PC-3 (cell line): ENCODE results near the gene MAP1B. TPM values are rescaled to one million over a fixed set of nuclear protein-coding genes. Genes with fewer than 3 reads are reported as not detected.

ENCODE experiments used
- ATAC-seq: fragments of 200-7000 bp; cut with Tn5 transposase; 2 replicates; pipeline ENCODE4 v1.9.1; 2020; ENCODE audit warnings: mild to moderate bottlenecking, moderate library complexity
- BruUV-seq: library from RNA; stranded (reverse); fragments of 400-500 nt; replicated peaks from 2 replicates; lab custom pipeline; 2021; lab: Mats Ljungman, UMichigan
- CTCF ChIA-PET: fragments of 300-600 bp; sonication (Branson Sonifier 250); formaldehyde crosslinking; loops from one replicate; lab custom pipeline; 2022; ENCODE audit warnings: antibody characterized with exemption; lab: Charles Lee
- POLR2A ChIA-PET: fragments of 300-600 bp; sonication (Branson Sonifier 250); formaldehyde crosslinking; loops from one replicate; lab custom pipeline; 2022; ENCODE audit warnings: antibody characterized with exemption; ENCODE audit not compliant: unreplicated experiment; lab: Charles Lee
- DNase-seq: peaks from one replicate; pipeline ENCODE4 v3.0.0-alpha.2; 2015
- H2AFZ ChIP-seq: fragments of 300-600 bp; sonication (generic); 2 replicates; pipeline ENCODE4 v1.6.0; 2016; ENCODE audit warnings: antibody characterized with exemption, low read length
- H3F3A ChIP-seq: fragments of 300-600 bp; sonication (generic); one replicate; pipeline ENCODE4 v1.6.0; 2017; ENCODE audit warnings: antibody characterized with exemption, low read length, control low read depth, mild to moderate bottlenecking; ENCODE audit not compliant: unreplicated experiment
- H3K27ac ChIP-seq: fragments of 300-600 bp; sonication (generic); 2 replicates; pipeline ENCODE4 v1.5.1; 2016; ENCODE audit warnings: mild to moderate bottlenecking, low read length
- H3K27me3 ChIP-seq: fragments of 300-600 bp; sonication (generic); 2 replicates; pipeline ENCODE4 v1.6.1; 2016; ENCODE audit warnings: low read length, mixed read lengths
- H3K36me3 ChIP-seq: fragments of 300-600 bp; sonication (generic); 2 replicates; pipeline ENCODE4 v1.6.1; 2016; ENCODE audit warnings: low read depth, mixed run types, low read length, mixed read lengths
- H3K4me1 ChIP-seq: fragments of 300-600 bp; sonication (generic); 2 replicates; pipeline ENCODE4 v1.5.1; 2016; ENCODE audit warnings: low read length; ENCODE audit not compliant: insufficient read depth
- H3K4me2 ChIP-seq: fragments of 300-600 bp; sonication (generic); 2 replicates; pipeline ENCODE4 v1.6.0; 2016; ENCODE audit warnings: low read length
- H3K4me3 ChIP-seq: fragments of 300-600 bp; sonication (generic); 2 replicates; pipeline ENCODE4 v1.5.1; 2016; ENCODE audit warnings: mild to moderate bottlenecking, low read length, mixed read lengths
- H3K79me2 ChIP-seq: fragments of 300-600 bp; sonication (generic); 2 replicates; pipeline ENCODE4 v1.6.1; 2017; ENCODE audit warnings: low read length, mixed read lengths
- H3K9ac ChIP-seq: fragments of 300-600 bp; sonication (generic); 2 replicates; pipeline ENCODE4 v1.6.0; 2016; ENCODE audit warnings: mild to moderate bottlenecking, low read length
- H3K9me2 ChIP-seq: fragments of 300-600 bp; sonication (generic); replicated peaks from 2 replicates; pipeline ENCODE4 v1.6.1; 2016; ENCODE audit warnings: mixed run types, low read length, mixed read lengths
- H3K9me3 ChIP-seq: fragments of 300-600 bp; sonication (generic); 2 replicates; pipeline ENCODE4 v1.6.1; 2016; ENCODE audit warnings: low read length, mixed read lengths
- H4K20me1 ChIP-seq: fragments of 300-600 bp; sonication (generic); 2 replicates; pipeline ENCODE4 v1.6.1; 2016; ENCODE audit warnings: low read length, mixed read lengths
- EZH2 ChIP-seq: fragments of 300-600 bp; sonication (generic); IDR thresholded peaks from one replicate; pipeline ENCODE4 v1.6.1; 2017; ENCODE audit warnings: antibody characterized with exemption, mild to moderate bottlenecking, low read length; ENCODE audit not compliant: unreplicated experiment
- EZH2phosphoT487 ChIP-seq: fragments of 300-600 bp; sonication (generic); IDR thresholded peaks from 2 replicates; pipeline ENCODE4 v1.6.1; 2018; ENCODE audit warnings: mild to moderate bottlenecking, antibody characterized with exemption, low read length, borderline replicate concordance
- intact Hi-C: fragments of 100-400 bp; cut with micrococcal nuclease; formaldehyde crosslinking; loops from 2 replicates; pipeline ENCODE4 v1.9.0; 2023
- total RNA-seq: library from RNA; depleted of rRNA; stranded (reverse); fragments of >200 nt; gene quantifications from 2 replicates; pipeline ENCODE4 v1.2.3, GENCODE V29; 2014
- TF ChIP-seq, protein P1 (sequence below): fragments of 300-600 bp; sonication (generic); conservative IDR thresholded peaks from 2 replicates; pipeline ENCODE4 v1.5.1; 2017; ENCODE audit warnings: antibody characterized with exemption, low read depth, mild to moderate bottlenecking, low read length

Gene MAP1B
- total RNA-seq, 1 experiment from 2014 or later, result 12.8 TPM

DNA sequence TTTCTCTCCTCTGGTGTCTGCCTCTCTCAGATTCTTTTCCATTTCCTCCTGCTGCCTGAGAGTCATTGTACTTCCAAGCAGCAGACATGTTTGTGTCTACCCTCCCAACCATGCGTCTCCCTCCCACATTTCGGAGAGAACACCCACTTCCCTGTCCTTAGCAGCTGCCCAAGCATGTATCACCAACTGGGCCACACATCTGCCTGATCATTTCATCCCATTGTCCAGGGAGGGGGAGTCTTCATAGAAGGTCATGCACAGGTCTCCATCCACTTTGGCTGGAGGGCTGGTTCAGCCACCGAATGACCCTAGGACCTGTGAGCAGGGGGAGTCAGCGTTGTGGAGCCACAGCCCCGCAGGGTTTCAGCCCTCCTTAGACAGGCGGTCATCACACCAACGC is 75.4 kb downstream of the MAP1B start:
- Histone ChIP-seq H3K36me3 (no peaks in the 10 kb centered on the region), H3K9ac (no peak overlapping the region), H3K4me3 (no peak overlapping the region), H3F3A (no peaks in the 10 kb centered on the region), H3K9me3 (no peaks in the 10 kb centered on the region), H4K20me1 (no peaks in the 10 kb centered on the region), H3K9me2 (no peaks in the 10 kb centered on the region), H3K27ac (no peak overlapping the region), H2AFZ (no peak overlapping the region), H3K79me2 (no peaks in the 10 kb centered on the region), H3K4me2 (no peak overlapping the region), H3K4me1 (peaks cover 19% of the 10 kb centered on the region), H3K27me3 (no peaks in the 10 kb centered on the region)
- no peak for ATAC-seq
- DNase-seq, result no peak
- ChIA-PET POLR2A (no interaction called here), CTCF (no interaction called here)
- intact Hi-C loops, result no loop called here
- no TSS peak for BruUV-seq
- TF ChIP-seq, protein P1, sequence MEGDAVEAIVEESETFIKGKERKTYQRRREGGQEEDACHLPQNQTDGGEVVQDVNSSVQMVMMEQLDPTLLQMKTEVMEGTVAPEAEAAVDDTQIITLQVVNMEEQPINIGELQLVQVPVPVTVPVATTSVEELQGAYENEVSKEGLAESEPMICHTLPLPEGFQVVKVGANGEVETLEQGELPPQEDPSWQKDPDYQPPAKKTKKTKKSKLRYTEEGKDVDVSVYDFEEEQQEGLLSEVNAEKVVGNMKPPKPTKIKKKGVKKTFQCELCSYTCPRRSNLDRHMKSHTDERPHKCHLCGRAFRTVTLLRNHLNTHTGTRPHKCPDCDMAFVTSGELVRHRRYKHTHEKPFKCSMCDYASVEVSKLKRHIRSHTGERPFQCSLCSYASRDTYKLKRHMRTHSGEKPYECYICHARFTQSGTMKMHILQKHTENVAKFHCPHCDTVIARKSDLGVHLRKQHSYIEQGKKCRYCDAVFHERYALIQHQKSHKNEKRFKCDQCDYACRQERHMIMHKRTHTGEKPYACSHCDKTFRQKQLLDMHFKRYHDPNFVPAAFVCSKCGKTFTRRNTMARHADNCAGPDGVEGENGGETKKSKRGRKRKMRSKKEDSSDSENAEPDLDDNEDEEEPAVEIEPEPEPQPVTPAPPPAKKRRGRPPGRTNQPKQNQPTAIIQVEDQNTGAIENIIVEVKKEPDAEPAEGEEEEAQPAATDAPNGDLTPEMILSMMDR, result no peak
- TF ChIP-seq EZH2, result no peak
- TF ChIP-seq EZH2phosphoT487, result no peak

GRCh38 chr5:72183101-72183520 is 75.8 kb downstream of the MAP1B start:
- Histone ChIP-seq H3K36me3 (no peaks in the 10 kb centered on the region), H2AFZ (no peak overlapping the region), H3K4me2 (no peak overlapping the region), H3K9me3 (no peaks in the 10 kb centered on the region), H3K4me1 (peaks cover 19% of the 10 kb centered on the region), H3K9me2 (no peaks in the 10 kb centered on the region), H3K4me3 (no peak overlapping the region), H3K9ac (no peak overlapping the region), H3K27ac (no peak overlapping the region), H4K20me1 (no peaks in the 10 kb centered on the region), H3F3A (no peaks in the 10 kb centered on the region), H3K79me2 (no peaks in the 10 kb centered on the region), H3K27me3 (no peaks in the 10 kb centered on the region)
- BruUV-seq, result no TSS peak
- ChIA-PET CTCF (no interaction called here), POLR2A (no interaction called here)
- no peak for DNase-seq
- TF ChIP-seq EZH2 (no peak), EZH2phosphoT487 (no peak)
- TF ChIP-seq, protein P1, result no peak
- intact Hi-C loops, result no loop called here
- no peak for ATAC-seq

DNA sequence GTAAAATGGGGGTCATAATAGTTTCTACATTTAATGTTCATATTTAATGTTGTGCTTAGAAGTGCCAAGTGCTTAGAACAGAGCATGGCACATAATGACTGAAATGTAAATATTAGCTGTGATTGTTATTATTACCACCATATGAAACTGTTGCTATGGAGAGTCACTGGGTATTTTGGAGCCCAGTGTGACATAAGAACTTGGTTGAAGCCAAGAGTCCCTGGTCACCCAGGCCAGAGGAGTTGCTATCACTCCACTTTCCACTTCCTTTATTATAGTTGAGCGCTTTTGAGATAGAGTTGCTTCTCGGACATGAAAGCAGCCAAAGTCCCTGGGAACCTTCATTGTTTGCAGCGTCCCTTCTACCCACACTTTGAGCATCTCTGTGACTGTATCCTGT is 77.1 kb downstream of the MAP1B start:
- DNase-seq (no peak), ATAC-seq (no peak)
- BruUV-seq, result no TSS peak
- H3K27ac ChIP-seq, result no peak overlapping the region
- TF ChIP-seq, protein P1, result no peak
- TF ChIP-seq EZH2 (no peak), EZH2phosphoT487 (no peak)
- H3K79me2 ChIP-seq, result no peaks in the 10 kb centered on the region
- POLR2A ChIA-PET, result no interaction called here
- H3K27me3 ChIP-seq, result no peaks in the 10 kb centered on the region
- H3K9me3 ChIP-seq, result no peaks in the 10 kb centered on the region
- H2AFZ ChIP-seq, result no peak overlapping the region
- intact Hi-C loops, result no loop called here
- H4K20me1 ChIP-seq, result no peaks in the 10 kb centered on the region
- peaks cover 8% of the 10 kb centered on the region for H3K4me1 ChIP-seq
- H3K9me2 ChIP-seq, result no peaks in the 10 kb centered on the region
- H3K9ac ChIP-seq, result no peak overlapping the region
- no peaks in the 10 kb centered on the region for H3K36me3 ChIP-seq
- CTCF ChIA-PET, result no interaction called here
- no peaks in the 10 kb centered on the region for H3F3A ChIP-seq
- H3K4me3 ChIP-seq, result no peak overlapping the region
- H3K4me2 ChIP-seq, result no peak overlapping the region
